Chondrocyte (in vitro differentiated cells): ENCODE measurements around the gene PYGB. TPM values are rescaled to one million over a fixed set of nuclear protein-coding genes. Genes with fewer than 3 reads are reported as not detected.
A peak's percentile ranks its signal among the peaks of the same experiment; 100 is the strongest.
"Not testable (repeated sequence)": the region's sequence is repeated elsewhere in the genome, so short reads cannot be mapped to it uniquely, and the experiment has no call there.

Source experiments
- DNase-seq: peaks from one replicate; pipeline ENCODE4 v3.0.0; 2021; ENCODE audit warnings: mixed read lengths, low spot score
- H3K27ac Mint-ChIP-seq: one replicate; pipeline ENCODE4 v1.8.0; 2021; ENCODE audit warnings: mild to moderate bottlenecking, moderate library complexity, mixed read lengths; ENCODE audit not compliant: unreplicated experiment
- H3K27me3 Mint-ChIP-seq: 2 replicates; pipeline ENCODE4 v1.8.0; 2021; ENCODE audit warnings: low read depth, mixed read lengths
- H3K36me3 Mint-ChIP-seq: 2 replicates; pipeline ENCODE4 v1.8.0; 2021; ENCODE audit warnings: low read depth, mixed read lengths
- H3K4me1 Mint-ChIP-seq: 2 replicates; pipeline ENCODE4 v1.8.0; 2021; ENCODE audit warnings: low read depth, mild to moderate bottlenecking, mixed read lengths
- H3K4me3 Mint-ChIP-seq: one replicate; pipeline ENCODE4 v1.8.0; 2021; ENCODE audit warnings: mild to moderate bottlenecking, moderate library complexity, mixed read lengths; ENCODE audit not compliant: unreplicated experiment
- H3K9me3 Mint-ChIP-seq: 2 replicates; pipeline ENCODE4 v1.8.0; 2021; ENCODE audit warnings: low read depth, mixed read lengths
- CTCF ChIP-seq: fragments of 200-600 bp; sonication (generic); IDR thresholded peaks from 2 replicates; pipeline ENCODE4 v1.5.0; 2021; ENCODE audit warnings: antibody characterized with exemption, mild to moderate bottlenecking, moderate library complexity
- total RNA-seq: library from RNA; stranded (reverse); gene quantifications from 3 replicates; pipeline ENCODE4 v1.2.1, GENCODE V29; 2021

The PYGB gene
- total RNA-seq, 1 donor from 2014 or later = 171 TPM

DNA sequence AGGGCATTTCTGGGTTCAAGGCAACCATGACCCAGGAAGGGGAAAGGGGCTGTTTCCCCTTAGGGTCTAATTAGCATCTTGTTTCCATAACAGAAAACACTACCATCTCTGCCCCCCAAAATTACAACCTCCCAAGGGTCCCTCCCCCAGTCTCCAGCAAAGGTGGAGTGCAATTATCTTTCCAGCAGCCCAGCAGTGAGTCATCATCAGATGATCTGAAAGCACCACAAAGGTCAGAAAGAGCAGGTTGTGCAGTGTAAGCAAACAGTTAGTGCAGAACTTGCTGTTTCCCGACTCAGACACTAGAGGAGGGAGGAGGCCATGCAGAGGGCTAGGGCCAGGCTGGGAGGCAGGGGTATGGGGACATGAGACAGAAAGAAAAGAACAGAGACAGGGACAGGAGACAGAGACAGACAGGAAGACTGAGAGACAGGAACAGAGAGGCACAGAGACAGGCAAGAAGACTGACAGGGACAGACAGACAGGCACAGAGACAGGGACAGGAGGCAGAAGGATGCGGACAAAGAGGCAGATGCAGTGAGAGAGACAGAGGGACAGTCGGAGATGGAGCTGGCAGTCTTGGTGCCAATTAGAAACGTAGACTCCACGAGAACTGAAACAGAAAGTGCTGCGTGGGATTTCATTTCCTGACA is 62.5 kb downstream of the PYGB start:
- Mint-ChIP-seq H3K36me3 (no peaks in the 10 kb centered on the region), H3K27ac (peak overlapping the region; percentile 97), H3K9me3 (no peaks in the 10 kb centered on the region), H3K4me3 (peak overlapping the region; percentile 55), H3K27me3 (no peaks in the 10 kb centered on the region), H3K4me1 (peaks cover 38% of the 10 kb centered on the region)
- TF ChIP-seq CTCF = peak; percentile 77
- DNase-seq = peak; percentile 39

- Mint-ChIP-seq H3K4me3 (peak overlapping the region; percentile 55), H3K27ac (peak overlapping the region; percentile 97), H3K4me1 (peaks cover 43% of the 10 kb centered on the region), H3K27me3 (no peaks in the 10 kb centered on the region), H3K36me3 (no peaks in the 10 kb centered on the region), H3K9me3 (no peaks in the 10 kb centered on the region)
- DNase-seq = peak; percentile 40
- no peak for TF ChIP-seq CTCF
Observed at GRCh38 chr20:25310921-25311728, 63.2 kb downstream of the PYGB start.

DNA sequence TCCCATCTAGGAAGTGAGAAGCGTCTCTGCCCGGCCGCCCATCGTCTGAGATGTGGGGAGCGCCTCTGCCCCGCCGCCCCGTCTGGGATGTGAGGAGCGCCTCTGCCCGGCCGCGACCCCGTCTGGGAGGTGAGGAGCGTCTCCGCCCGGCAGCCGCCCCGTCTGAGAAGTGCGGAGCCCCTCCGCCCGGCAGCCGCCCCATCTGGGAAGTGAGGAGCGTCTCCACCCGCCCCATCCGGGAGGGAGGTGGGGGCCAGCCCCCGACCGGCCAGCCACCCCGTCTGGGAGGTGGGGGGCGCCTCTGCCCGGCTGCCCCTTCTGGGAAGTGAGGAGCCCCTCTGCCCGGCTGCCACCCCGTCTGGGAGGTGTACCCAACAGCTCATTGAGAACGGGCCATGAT is 64.8 kb downstream of the PYGB start:
- peak; percentile 76 for DNase-seq
- not testable (repeated sequence) for H3K36me3 Mint-ChIP-seq, H3K27me3 Mint-ChIP-seq, H3K9me3 Mint-ChIP-seq, H3K27ac Mint-ChIP-seq, H3K4me3 Mint-ChIP-seq
- H3K4me1 Mint-ChIP-seq = peaks cover 43% of the 10 kb centered on the region

DNA sequence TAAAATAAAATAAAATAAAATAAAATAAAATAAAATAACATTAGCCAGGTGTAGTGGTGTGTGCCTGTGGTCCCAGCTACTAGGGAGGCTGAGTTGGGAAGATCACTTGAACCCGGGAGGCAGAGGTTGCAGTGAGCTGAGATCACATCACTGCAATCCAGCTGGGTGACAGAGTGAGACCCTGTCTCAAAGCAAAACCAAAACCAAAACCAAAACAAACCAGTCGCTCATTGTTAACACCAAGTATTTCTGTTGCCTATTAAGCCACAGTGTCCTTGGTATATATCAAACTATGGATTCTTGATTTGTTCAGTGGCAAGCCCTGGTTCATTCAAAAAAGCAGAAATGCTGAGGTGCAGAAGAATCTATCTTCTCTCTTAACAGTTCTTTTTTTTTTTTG is 65.7 kb downstream of the PYGB start:
- Mint-ChIP-seq H3K9me3 (no peaks in the 10 kb centered on the region), H3K36me3 (no peaks in the 10 kb centered on the region), H3K27ac (no peak overlapping the region), H3K27me3 (no peaks in the 10 kb centered on the region), H3K4me3 (no peak overlapping the region), H3K4me1 (peaks cover 43% of the 10 kb centered on the region)
- TF ChIP-seq CTCF = no peak
- no peak for DNase-seq

- Mint-ChIP-seq H3K27ac (no peak overlapping the region), H3K4me3 (no peak overlapping the region), H3K27me3 (no peaks in the 10 kb centered on the region), H3K4me1 (peaks cover 32% of the 10 kb centered on the region), H3K36me3 (no peaks in the 10 kb centered on the region), H3K9me3 (no peaks in the 10 kb centered on the region)
- peak; percentile 49 for TF ChIP-seq CTCF
- DNase-seq = peak; percentile 79
Observed at GRCh38 chr20:25314497-25315417, 66.9 kb downstream of the PYGB start.
